Activated B cell treated with CpG ODN at 0.5 μM for 24 hours (primary cell): ENCODE data around the gene ADH7. TPM values are rescaled to one million over a fixed set of nuclear protein-coding genes. Genes with fewer than 3 reads are reported as not detected.

Source experiments
- ATAC-seq: fragments of 200-7000 bp; cut with Tn5 transposase; one replicate; pipeline ENCODE4 v1.10.0; 2021; ENCODE audit warnings: low read depth, mild to moderate bottlenecking, moderate library complexity
- CTCF ChIA-PET: fragments of 350-600 bp; sonication (Branson Sonifier 250); formaldehyde crosslinking; loops from one replicate; lab custom pipeline; 2021; ENCODE audit warnings: antibody characterized with exemption; lab: Charles Lee
- POLR2A ChIA-PET: fragments of 350-600 bp; sonication (Branson Sonifier 250); formaldehyde crosslinking; loops from one replicate; lab custom pipeline; 2021; ENCODE audit warnings: antibody characterized with exemption; lab: Charles Lee
- DNase-seq: peaks from one replicate; pipeline ENCODE4 v3.0.0; 2022
- H3K27ac Mint-ChIP-seq: one replicate; pipeline ENCODE4 v1.8.0; 2020; ENCODE audit warnings: mixed read lengths
- H3K27me3 Mint-ChIP-seq: one replicate; pipeline ENCODE4 v1.8.0; 2021; ENCODE audit warnings: mixed read lengths
- H3K36me3 Mint-ChIP-seq: one replicate; pipeline ENCODE4 v1.8.0; 2021; ENCODE audit warnings: low read depth, mixed read lengths
- H3K4me1 Mint-ChIP-seq: one replicate; pipeline ENCODE4 v1.8.0; 2021; ENCODE audit warnings: mixed read lengths
- H3K4me3 Mint-ChIP-seq: one replicate; pipeline ENCODE4 v1.8.0; 2020; ENCODE audit warnings: mild to moderate bottlenecking, mixed read lengths
- H3K9me3 Mint-ChIP-seq: one replicate; pipeline ENCODE4 v1.8.0; 2020; ENCODE audit warnings: mixed read lengths
- CTCF ChIP-seq: fragments of 200-600 bp; IDR thresholded peaks from one replicate; pipeline ENCODE4 v1.8.0; 2022; ENCODE audit warnings: antibody characterized with exemption, mild to moderate bottlenecking
- intact Hi-C: fragments of 100-400 bp; cut with micrococcal nuclease; formaldehyde crosslinking; loops from one replicate; pipeline ENCODE4 v1.15.1; 2024
- total RNA-seq: library from RNA; stranded (reverse); gene quantifications from 2 replicates; pipeline ENCODE4 v1.2.3, GENCODE V29; 2022

Gene ADH7
- total RNA-seq, 1 donor from 2014 or later = not detected

- Mint-ChIP-seq H3K36me3 (no peaks in the 10 kb centered on the region), H3K27ac (no peak overlapping the region), H3K9me3 (peaks cover 4% of the 10 kb centered on the region), H3K4me3 (no peak overlapping the region), H3K4me1 (no peaks in the 10 kb centered on the region), H3K27me3 (no peaks in the 10 kb centered on the region)
- ChIA-PET POLR2A (no interaction called here), CTCF (no interaction called here)
- no peak for TF ChIP-seq CTCF
- ATAC-seq (no peak), DNase-seq (no peak)
- intact Hi-C loops = no loop called here
Measured at GRCh38 chr4:99399017-99399416, 36.1 kb downstream of the ADH7 start.

GRCh38 chr4:99395595-99396364 lies 39.4 kb downstream of the ADH7 start:
- H3K27me3 Mint-ChIP-seq = peaks cover 3% of the 10 kb centered on the region
- H3K4me3 Mint-ChIP-seq = no peak overlapping the region
- POLR2A ChIA-PET = no interaction called here
- H3K36me3 Mint-ChIP-seq = no peaks in the 10 kb centered on the region
- no peak overlapping the region for H3K27ac Mint-ChIP-seq
- peaks cover 4% of the 10 kb centered on the region for H3K9me3 Mint-ChIP-seq
- DNase-seq (no peak), ATAC-seq (no peak)
- CTCF ChIA-PET = no interaction called here
- no peak for TF ChIP-seq CTCF
- intact Hi-C loops = no loop called here
- H3K4me1 Mint-ChIP-seq = no peaks in the 10 kb centered on the region

DNA sequence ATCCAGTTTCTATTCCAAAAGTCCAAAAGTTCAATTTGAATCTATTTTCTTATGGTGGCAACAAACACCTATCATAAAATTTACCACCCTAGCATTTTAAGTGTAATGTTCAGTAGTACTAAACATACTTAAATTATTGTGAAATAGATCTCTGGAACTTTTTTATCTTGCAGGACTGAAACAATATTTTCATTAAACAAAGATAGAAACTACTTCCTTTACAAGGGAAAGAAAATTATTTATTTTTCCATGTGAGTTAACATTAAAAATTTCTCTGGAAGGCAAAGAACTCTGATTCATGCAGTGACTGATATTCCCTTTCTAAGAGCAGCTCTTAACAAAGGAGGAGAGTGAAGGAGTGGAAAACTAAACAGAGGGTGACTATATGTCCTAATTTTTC lies 40.2 kb downstream of the ADH7 start:
- Mint-ChIP-seq H3K4me1 (no peaks in the 10 kb centered on the region), H3K36me3 (no peaks in the 10 kb centered on the region), H3K4me3 (no peak overlapping the region), H3K9me3 (peaks cover 4% of the 10 kb centered on the region), H3K27me3 (peaks cover 3% of the 10 kb centered on the region), H3K27ac (no peak overlapping the region)
- intact Hi-C loops = no loop called here
- no peak for TF ChIP-seq CTCF
- CTCF ChIA-PET = no interaction called here
- POLR2A ChIA-PET = no interaction called here
- no peak for DNase-seq
- no peak for ATAC-seq

GRCh38 chr4:99390055-99390454 lies 45.1 kb downstream of the ADH7 start:
- no peaks in the 10 kb centered on the region for H3K4me1 Mint-ChIP-seq
- H3K4me3 Mint-ChIP-seq = no peak overlapping the region
- DNase-seq (no peak), ATAC-seq (no peak)
- H3K27me3 Mint-ChIP-seq = peaks cover 3% of the 10 kb centered on the region
- no peaks in the 10 kb centered on the region for H3K36me3 Mint-ChIP-seq
- CTCF ChIA-PET = no interaction called here
- POLR2A ChIA-PET = no interaction called here
- TF ChIP-seq CTCF = no peak
- intact Hi-C loops = no loop called here
- no peak overlapping the region for H3K27ac Mint-ChIP-seq
- H3K9me3 Mint-ChIP-seq = no peaks in the 10 kb centered on the region

DNA sequence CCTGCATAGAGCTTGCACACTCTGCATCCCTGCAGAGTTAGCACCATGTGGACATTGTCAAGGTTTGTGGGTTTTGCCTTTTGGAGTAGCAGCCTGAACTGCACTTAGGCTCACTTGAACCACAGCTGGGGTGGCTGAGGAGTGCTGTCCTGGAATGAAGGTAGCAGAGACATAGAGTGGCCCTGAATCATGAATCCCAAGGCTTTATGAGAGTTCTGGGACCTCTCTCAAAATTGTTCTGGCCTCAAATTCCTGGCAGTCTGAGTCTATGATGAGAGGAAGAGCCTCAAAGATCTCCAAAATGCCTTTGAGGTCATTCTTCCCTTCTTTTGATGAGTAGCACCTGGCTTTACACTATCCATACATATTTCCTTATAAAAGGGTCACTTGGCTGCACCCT lies 45.5 kb downstream of the ADH7 start:
- CTCF ChIA-PET = no interaction called here
- no peak overlapping the region for H3K27ac Mint-ChIP-seq
- no peaks in the 10 kb centered on the region for H3K9me3 Mint-ChIP-seq
- no peaks in the 10 kb centered on the region for H3K4me1 Mint-ChIP-seq
- no peak overlapping the region for H3K4me3 Mint-ChIP-seq
- DNase-seq = no peak
- ATAC-seq = no peak
- peaks cover 3% of the 10 kb centered on the region for H3K27me3 Mint-ChIP-seq
- POLR2A ChIA-PET = no interaction called here
- TF ChIP-seq CTCF = no peak
- intact Hi-C loops = no loop called here
- no peaks in the 10 kb centered on the region for H3K36me3 Mint-ChIP-seq
